Measurements from ENCODE around the gene ZNF735.
"Not testable (repeated sequence)": the region's sequence is repeated elsewhere in the genome, so short reads cannot be mapped to it uniquely, and the experiment has no call there.

The ZNF735 gene

DNA sequence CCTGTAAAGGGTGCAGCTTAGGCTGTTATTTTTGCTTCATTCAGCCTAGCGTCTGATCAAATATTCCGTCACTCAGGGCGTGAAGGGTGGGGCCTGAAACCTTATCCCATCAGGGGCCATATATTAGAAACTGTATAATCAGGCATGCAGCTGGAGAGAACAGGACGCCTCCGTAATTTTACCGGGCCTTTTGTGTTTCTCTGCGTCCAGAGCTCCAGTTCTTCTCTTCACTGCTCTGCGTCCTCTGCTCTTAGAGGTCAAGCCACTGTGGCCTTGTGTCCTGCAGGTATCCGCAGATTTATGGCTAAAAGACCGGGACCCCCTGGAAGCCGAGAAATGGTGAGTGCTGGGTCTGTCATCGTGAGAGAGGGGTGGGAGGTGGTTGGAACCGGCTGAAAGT is at the start of gene ZNF735:
Gene ZNF735 (plus strand): TSS at position 301 of the 400 bp plus-strand sequence. CDS start 0 bp downstream, at position 301.
- in situ Hi-C loops (cut with MboI; ENCODE audit: low sequenced_read_pairs), result no loop called here

DNA sequence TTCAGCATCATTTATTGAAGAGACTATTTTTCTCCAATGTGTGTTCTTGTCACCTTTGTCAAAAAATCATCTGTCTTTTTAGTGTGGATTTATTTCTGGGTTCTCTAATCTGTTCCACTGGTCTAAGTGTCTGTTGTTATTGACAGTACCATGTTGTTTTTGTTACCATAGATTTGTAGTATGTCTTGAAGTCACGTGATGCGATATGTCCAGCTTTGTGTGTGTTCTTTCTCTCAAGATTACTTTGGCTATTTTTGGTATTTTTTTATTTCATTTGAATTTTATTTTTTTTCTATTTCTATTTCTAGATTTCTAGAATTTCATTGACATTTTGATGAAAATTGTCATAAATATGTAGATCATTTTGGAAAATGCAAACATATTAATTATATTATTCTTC is 36.0 kb upstream of the ZNF735 start:
- in situ Hi-C loops (cut with MboI; ENCODE audit: low sequenced_read_pairs), result not testable (repeated sequence)

GRCh38 chr7:64174328-64174727 is 32.7 kb upstream of the ZNF735 start:
- in situ Hi-C loops (cut with MboI; ENCODE audit: low sequenced_read_pairs), result no loop called here

GRCh38 chr7:64174941-64175340 is 32.1 kb upstream of the ZNF735 start:
- in situ Hi-C loops (cut with MboI; ENCODE audit: low sequenced_read_pairs), result no loop called here

- in situ Hi-C loops (cut with MboI; ENCODE audit: low sequenced_read_pairs), result no loop called here
These were observed 26.0 kb upstream of the ZNF735 start for GRCh38 chr7:64180989-64181388.

DNA sequence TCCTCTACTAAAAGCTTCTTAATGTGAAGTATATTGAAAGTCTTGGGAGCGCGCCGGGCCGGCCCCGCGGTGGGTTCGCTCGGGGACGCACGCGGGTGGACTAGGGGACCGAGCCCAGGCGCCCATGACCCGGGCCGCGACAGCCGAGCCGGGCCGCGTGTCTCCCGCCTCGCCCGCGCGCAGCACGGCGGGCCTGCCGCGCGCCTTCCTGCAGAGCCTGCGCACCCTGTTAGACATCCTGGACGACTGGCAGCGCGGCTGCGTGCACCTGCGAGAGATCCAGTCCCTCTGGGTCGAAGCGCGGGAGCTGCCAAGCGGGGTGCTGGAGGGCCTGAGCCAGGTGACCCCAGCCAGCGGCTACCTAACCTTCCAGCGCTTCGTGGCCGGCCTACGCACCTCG is 25.4 kb upstream of the ZNF735 start:
- in situ Hi-C loops (cut with MboI; ENCODE audit: low sequenced_read_pairs), result no loop called here

DNA sequence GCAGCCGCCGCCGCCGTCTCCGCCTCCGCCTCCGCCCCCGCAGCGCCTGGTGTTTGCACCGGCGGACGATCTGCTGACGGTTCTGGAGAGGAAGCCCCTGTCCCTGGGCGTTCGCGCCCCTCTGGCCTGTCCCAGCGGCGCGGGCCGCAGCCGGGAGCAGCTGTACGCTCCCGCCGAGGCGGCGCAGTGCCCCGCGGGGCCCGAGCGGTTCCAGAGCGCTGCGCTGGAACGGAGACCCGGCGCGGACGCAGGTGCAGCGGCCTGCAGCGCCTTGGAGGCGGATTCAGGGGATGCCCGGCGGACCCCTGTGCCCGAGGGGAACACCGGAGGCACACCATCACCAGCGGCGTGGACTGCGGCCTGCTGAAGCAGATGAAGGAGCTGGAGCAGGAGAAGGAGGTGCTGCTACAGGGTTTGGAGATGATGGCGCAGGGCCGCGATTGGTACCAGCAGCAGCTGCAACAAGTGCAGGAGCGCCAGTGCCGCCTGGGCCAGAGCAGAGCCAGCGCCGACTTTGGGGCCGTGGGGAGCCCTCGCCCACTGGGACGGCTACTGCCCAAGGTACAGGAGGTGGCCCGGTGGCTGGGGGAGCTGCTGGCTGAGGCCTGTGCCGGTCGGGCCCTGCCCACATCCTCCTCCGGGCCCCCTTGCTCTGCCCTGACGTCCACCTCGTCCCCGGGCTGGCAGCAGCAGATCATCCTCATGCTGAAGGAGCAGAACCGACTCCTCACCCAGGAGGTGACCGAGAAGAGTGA is 24.8 kb upstream of the ZNF735 start:
- in situ Hi-C loops (cut with MboI; ENCODE audit: low sequenced_read_pairs), result no loop called here

DNA sequence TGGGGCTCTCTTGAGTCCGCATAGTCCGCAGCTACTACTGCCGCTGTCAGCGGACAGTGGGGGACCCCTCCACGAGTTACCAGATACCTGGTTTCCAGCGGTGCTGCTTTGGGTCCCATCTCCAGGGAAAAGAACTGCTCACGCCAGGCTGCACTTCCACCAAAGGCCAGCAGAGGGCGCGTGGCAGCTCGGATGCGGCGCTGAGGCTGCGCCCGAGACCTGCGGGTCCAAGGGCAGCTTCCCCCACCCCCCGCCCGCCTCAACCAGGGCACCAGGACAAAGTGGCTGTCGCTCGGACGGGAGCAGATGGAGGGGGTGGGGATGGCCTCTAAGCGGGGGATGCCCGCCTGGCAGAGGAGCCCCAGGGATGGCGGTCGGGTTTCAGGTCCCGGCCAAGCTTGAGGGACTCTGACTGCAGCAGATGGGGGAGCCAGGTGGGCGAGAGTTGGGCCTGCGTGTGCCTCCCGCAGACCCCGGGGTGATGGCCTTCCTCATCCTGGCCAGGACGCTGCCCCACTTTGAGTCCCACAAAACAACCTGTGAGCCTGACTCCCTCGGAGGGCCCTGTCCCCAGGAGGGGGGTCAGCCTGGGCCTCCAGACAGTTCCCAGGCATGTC is 23.8 kb upstream of the ZNF735 start:
- in situ Hi-C loops (cut with MboI; ENCODE audit: low sequenced_read_pairs), result no loop called here

DNA sequence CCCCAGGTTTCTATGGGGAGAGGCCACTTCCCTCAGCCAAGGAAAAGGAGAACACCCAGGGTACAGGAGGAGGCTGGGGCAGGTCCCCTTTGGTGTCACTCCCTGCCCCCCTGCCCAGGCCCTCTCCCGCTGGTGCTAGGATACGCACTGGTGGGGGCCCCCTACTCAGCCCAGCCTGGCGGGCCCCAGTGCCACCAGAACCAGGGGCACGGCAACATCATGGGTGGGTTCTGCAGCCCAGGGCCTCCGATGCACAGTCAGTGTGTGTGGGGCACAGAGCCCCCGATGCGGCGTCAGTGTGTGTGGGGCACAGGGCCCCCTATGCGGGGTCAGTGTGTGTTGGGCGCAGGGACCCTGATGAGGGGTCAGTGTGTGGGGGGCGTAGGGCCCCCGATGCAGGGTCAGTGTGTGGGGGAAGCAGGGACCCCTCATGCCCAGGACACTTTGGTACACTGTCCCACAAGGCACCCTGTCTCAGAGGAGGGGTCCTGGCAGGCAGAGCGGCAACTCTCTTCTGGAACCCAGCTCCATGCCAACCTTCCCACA is 23.1 kb upstream of the ZNF735 start:
- in situ Hi-C loops (cut with MboI; ENCODE audit: low sequenced_read_pairs), result no loop called here

- in situ Hi-C loops (cut with MboI; ENCODE audit: low sequenced_read_pairs), result no loop called here
These were observed 22.6 kb upstream of the ZNF735 start for GRCh38 chr7:64184376-64184775.

- in situ Hi-C loops (cut with MboI; ENCODE audit: low sequenced_read_pairs), result no loop called here
These were observed 19.6 kb upstream of the ZNF735 start for GRCh38 chr7:64187408-64187807.

DNA sequence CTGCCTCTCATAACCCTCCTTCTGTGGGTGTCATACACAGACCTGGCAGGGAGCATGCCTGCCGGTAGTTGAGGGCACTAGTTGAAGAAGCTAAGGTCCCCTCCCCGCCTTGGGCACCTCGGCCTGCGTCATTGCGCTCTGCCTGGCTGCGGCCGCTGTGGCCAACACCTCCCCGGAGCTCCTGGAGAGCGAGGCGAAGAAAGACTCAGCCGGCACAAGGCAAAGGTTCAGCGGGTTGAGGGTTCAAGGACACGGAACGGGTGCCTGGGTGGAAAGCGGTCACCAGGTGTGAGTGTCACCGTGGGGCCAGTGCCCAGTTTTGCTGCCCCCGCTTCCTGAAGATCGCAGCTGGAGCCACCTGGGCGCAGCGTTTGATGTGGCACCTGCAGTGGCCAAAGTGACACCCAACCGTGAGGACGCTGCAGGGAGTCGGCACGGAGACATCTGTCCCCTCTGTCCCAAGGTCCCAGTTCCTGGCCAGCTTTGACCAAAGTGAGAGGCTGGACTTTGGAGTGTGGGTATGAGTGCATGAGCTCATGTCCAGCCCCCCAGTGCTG is 14.8 kb upstream of the ZNF735 start:
- in situ Hi-C loops (cut with MboI; ENCODE audit: low sequenced_read_pairs), result no loop called here

- in situ Hi-C loops (cut with MboI; ENCODE audit: low sequenced_read_pairs), result no loop called here
These were observed 14.2 kb upstream of the ZNF735 start for GRCh38 chr7:64192775-64193174.

DNA sequence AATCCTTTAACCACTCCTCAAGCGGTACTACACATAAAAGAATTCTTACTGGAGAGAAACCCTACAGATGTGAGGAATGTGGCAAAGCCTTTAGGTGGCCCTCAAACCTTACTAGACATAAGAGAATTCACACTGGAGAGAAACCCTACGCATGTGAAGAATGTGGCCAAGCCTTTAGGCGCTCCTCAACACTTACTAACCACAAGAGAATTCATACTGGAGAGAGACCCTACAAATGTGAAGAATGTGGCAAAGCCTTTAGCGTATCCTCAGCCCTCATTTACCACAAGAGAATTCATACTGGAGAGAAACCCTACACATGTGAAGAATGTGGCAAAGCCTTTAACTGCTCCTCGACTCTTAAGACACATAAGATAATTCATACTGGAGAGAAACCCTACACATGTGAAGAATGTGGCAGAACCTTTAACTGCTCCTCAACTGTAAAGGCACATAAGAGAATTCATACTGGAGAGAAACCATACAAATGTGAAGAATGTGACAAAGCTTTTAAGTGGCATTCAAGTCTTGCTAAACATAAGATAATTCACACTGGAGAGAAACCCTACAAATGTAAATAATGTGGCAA is 12.8 kb downstream of the ZNF735 start:
- in situ Hi-C loops (cut with MboI; ENCODE audit: low sequenced_read_pairs), result not testable (repeated sequence)

- in situ Hi-C loops (cut with MboI; ENCODE audit: low sequenced_read_pairs), result no loop called here
These were observed 16.4 kb downstream of the ZNF735 start for GRCh38 chr7:64223366-64223765.

- in situ Hi-C loops (cut with MboI; ENCODE audit: low sequenced_read_pairs), result not testable (repeated sequence)
These were observed 21.2 kb downstream of the ZNF735 start, which contains the start of gene ZNF679 for GRCh38 chr7:64228174-64228573. Gene ZNF679, plus strand, starts transcription at chr7:64228474. Its CDS starts 20,644 bp downstream, at chr7:64249118.

GRCh38 chr7:64266341-64266919 is 59.4 kb downstream of the ZNF735 start:
- in situ Hi-C loops (cut with MboI; ENCODE audit: low sequenced_read_pairs), result no loop called here
